KOPT-K1 (cell line): ENCODE results near the gene PTPRM.

Experiments used
- H3K27ac ChIP-seq: fragments of 200-600 bp; sonication (generic); 2 replicates; pipeline ENCODE4 v1.5.1; 2016; ENCODE audit warnings: antibody characterized with exemption, mild to moderate bottlenecking, low read depth, low read length; ENCODE audit not compliant: poor library complexity, severe bottlenecking
- H3K36me3 ChIP-seq: fragments of 200-600 bp; sonication (generic); 2 replicates; pipeline ENCODE4 v1.5.1; 2017; ENCODE audit warnings: antibody characterized with exemption, mild to moderate bottlenecking, low read length, moderate library complexity; ENCODE audit not compliant: insufficient read depth
- H3K9me3 ChIP-seq: fragments of 200-600 bp; sonication (generic); 2 replicates; pipeline ENCODE4 v1.5.1; 2017; ENCODE audit warnings: antibody characterized with exemption, low read length, mild to moderate bottlenecking; ENCODE audit not compliant: insufficient read depth, poor library complexity, severe bottlenecking

PTPRM gene

GRCh38 chr18:7844418-7844817 lies 277.3 kb downstream of the PTPRM start:
- Histone ChIP-seq H3K9me3 (peaks cover 15% of the 10 kb centered on the region), H3K27ac (no peak overlapping the region), H3K36me3 (no peaks in the 10 kb centered on the region)

GRCh38 chr18:7846335-7846734 lies 279.2 kb downstream of the PTPRM start:
- Histone ChIP-seq H3K27ac (no peak overlapping the region), H3K9me3 (peaks cover 15% of the 10 kb centered on the region), H3K36me3 (no peaks in the 10 kb centered on the region)

- Histone ChIP-seq H3K36me3 (no peaks in the 10 kb centered on the region), H3K9me3 (peaks cover 15% of the 10 kb centered on the region), H3K27ac (no peak overlapping the region)
These were observed 280.4 kb downstream of the PTPRM start for GRCh38 chr18:7847357-7848053.

GRCh38 chr18:7848054-7848412 lies 280.9 kb downstream of the PTPRM start:
- Histone ChIP-seq H3K9me3 (peaks cover 15% of the 10 kb centered on the region), H3K36me3 (no peaks in the 10 kb centered on the region), H3K27ac (no peak overlapping the region)

- Histone ChIP-seq H3K27ac (no peak overlapping the region), H3K36me3 (no peaks in the 10 kb centered on the region), H3K9me3 (no peaks in the 10 kb centered on the region)
These were observed 283.3 kb downstream of the PTPRM start for GRCh38 chr18:7850446-7850845.

GRCh38 chr18:7855028-7855427 lies 287.9 kb downstream of the PTPRM start:
- Histone ChIP-seq H3K36me3 (no peaks in the 10 kb centered on the region), H3K9me3 (no peaks in the 10 kb centered on the region), H3K27ac (no peak overlapping the region)

GRCh38 chr18:7855671-7856070 lies 288.6 kb downstream of the PTPRM start:
- H3K27ac ChIP-seq = no peak overlapping the region
- no peaks in the 10 kb centered on the region for H3K36me3 ChIP-seq
- no peaks in the 10 kb centered on the region for H3K9me3 ChIP-seq

GRCh38 chr18:7856116-7856515 lies 289.0 kb downstream of the PTPRM start:
- Histone ChIP-seq H3K9me3 (no peaks in the 10 kb centered on the region), H3K27ac (no peak overlapping the region), H3K36me3 (no peaks in the 10 kb centered on the region)

GRCh38 chr18:7856733-7857132 lies 289.6 kb downstream of the PTPRM start:
- no peak overlapping the region for H3K27ac ChIP-seq
- no peaks in the 10 kb centered on the region for H3K9me3 ChIP-seq
- no peaks in the 10 kb centered on the region for H3K36me3 ChIP-seq

- H3K36me3 ChIP-seq = no peaks in the 10 kb centered on the region
- H3K9me3 ChIP-seq = no peaks in the 10 kb centered on the region
- no peak overlapping the region for H3K27ac ChIP-seq
These were observed 290.4 kb downstream of the PTPRM start for GRCh38 chr18:7857562-7857961.

- Histone ChIP-seq H3K27ac (no peak overlapping the region), H3K9me3 (no peaks in the 10 kb centered on the region), H3K36me3 (no peaks in the 10 kb centered on the region)
These were observed 292.0 kb downstream of the PTPRM start for GRCh38 chr18:7859122-7859521.

GRCh38 chr18:7870266-7870665 lies 303.1 kb downstream of the PTPRM start:
- Histone ChIP-seq H3K9me3 (no peaks in the 10 kb centered on the region), H3K36me3 (no peaks in the 10 kb centered on the region), H3K27ac (no peak overlapping the region)

GRCh38 chr18:7870855-7871254 lies 303.7 kb downstream of the PTPRM start:
- Histone ChIP-seq H3K9me3 (no peaks in the 10 kb centered on the region), H3K27ac (no peak overlapping the region), H3K36me3 (no peaks in the 10 kb centered on the region)

GRCh38 chr18:7871560-7872456 lies 304.7 kb downstream of the PTPRM start:
- Histone ChIP-seq H3K36me3 (no peaks in the 10 kb centered on the region), H3K27ac (no peak overlapping the region), H3K9me3 (no peaks in the 10 kb centered on the region)

GRCh38 chr18:7872569-7872968 lies 305.5 kb downstream of the PTPRM start:
- Histone ChIP-seq H3K9me3 (no peaks in the 10 kb centered on the region), H3K27ac (no peak overlapping the region)

GRCh38 chr18:7873316-7873715 lies 306.2 kb downstream of the PTPRM start:
- no peaks in the 10 kb centered on the region for H3K36me3 ChIP-seq

More at GRCh38 chr18:7872569-7872968, 305.5 kb downstream of the PTPRM start:
- no peaks in the 10 kb centered on the region for H3K36me3 ChIP-seq

More at GRCh38 chr18:7873316-7873715, 306.2 kb downstream of the PTPRM start:
- H3K9me3 ChIP-seq = no peaks in the 10 kb centered on the region
- H3K27ac ChIP-seq = no peak overlapping the region
